Stomach (tissue), 19 donors: Measurements from ENCODE around the gene TCP11L2. TPM values are rescaled to one million over a fixed set of nuclear protein-coding genes. Genes with fewer than 3 reads are reported as not detected.

Experiments used
- DNase-seq, 2 donors: peaks; one replicate each; pipeline versions ENCODE4 v3.0.0 to v3.0.0-alpha.2; 2013 to 2019
- H3K27ac ChIP-seq, 5 donors: fragments of 200-600 bp in 4 of 5; sonication (generic) in 4 of 5; one replicate each; pipeline ENCODE4 v1.5.1; 2013 to 2019; ENCODE audit warnings: mild to moderate bottlenecking in 1 of 5, moderate library complexity in 1 of 5
- H3K27me3 ChIP-seq, 3 donors: fragments of 200-600 bp; sonication (generic); one replicate each; pipeline ENCODE4 v1.5.1; 2017 to 2019; ENCODE audit warnings: mixed run types in 1 of 3
- H3K36me3 ChIP-seq, 4 donors: fragments of 200-600 bp; sonication (generic); 1 replicate in 3 of 4; 2 replicates in 1 of 4; pipeline ENCODE4 v1.5.1; 2016 to 2019
- H3K4me1 ChIP-seq, 4 donors: fragments of 200-600 bp; sonication (generic); one replicate each; pipeline ENCODE4 v1.5.1; 2016 to 2019
- H3K4me3 ChIP-seq, 4 donors: fragments of 200-600 bp; sonication (generic) in 3 of 4; one replicate each; pipeline ENCODE4 v1.5.1; 2016 to 2019; ENCODE audit warnings: mild to moderate bottlenecking in 1 of 4
- H3K9me3 ChIP-seq, 4 donors: fragments of 200-600 bp; sonication (generic); one replicate each; pipeline ENCODE4 v1.5.1; 2016 to 2019
- EP300 ChIP-seq: sonication (generic); formaldehyde crosslinking; IDR thresholded peaks from one replicate; pipeline ENCODE4 v1.6.1; 2017; ENCODE audit warnings: antibody characterized with exemption
- POLR2A ChIP-seq, 4 donors: fragments of 450-650 bp; IDR thresholded peaks; one replicate each; pipeline ENCODE4 v1.6.1; 2016; ENCODE audit warnings: antibody characterized with exemption in 4 of 4, control low read depth in 2 of 4, mild to moderate bottlenecking in 1 of 4, moderate library complexity in 1 of 4
- POLR2AphosphoS5 ChIP-seq, 3 donors: sonication (generic); formaldehyde crosslinking; IDR thresholded peaks; one replicate each; pipeline ENCODE4 v1.6.1; 2016; ENCODE audit warnings: antibody characterized with exemption in 3 of 3
- WGBS, 5 donors: extraction: QIAGEN DNeasy Blood & Tissue Kit in 3 of 5; methylation state at CpG; one replicate each; pipeline versions ENCODE4 v1.1.5 to v1.1.7; 2013 to 2018; 5-methylcytosine and 5-hydroxymethylcytosine counted together
- intact Hi-C: fragments of 100-400 bp; cut with DNase I; formaldehyde crosslinking; loops from one replicate; pipeline ENCODE4 v1.15.1; 2023; ENCODE audit warnings: low total_unique reads
- long read RNA-seq, 10 donors: transcript quantifications; one replicate each; lab custom pipeline, GENCODE V29; 2026
- polyA plus RNA-seq, 3 donors: library from polyadenylated mRNA; stranded (reverse); fragments of 200-250 nt; gene quantifications; one replicate each; pipeline ENCODE4 v1.2.3, GENCODE V29; 2013
- total RNA-seq, 5 donors: library from RNA; depleted of rRNA; stranded (reverse); fragments of >200 nt; gene quantifications; one replicate each; pipeline versions ENCODE4 v1.1.0 to v1.2.3, GENCODE V29; 2014 to 2016
- TF ChIP-seq, protein P1 (sequence below), 7 experiments: fragments of 450-650 bp in 4 of 7; fragments of 200-600 bp in 3 of 7; sonication (generic) in 3 of 7; IDR thresholded peaks; one replicate each; pipeline ENCODE4 v1.5.1; 2016 to 2019; ENCODE audit warnings: antibody characterized with exemption in 7 of 7, control low read depth in 2 of 7, mild to moderate bottlenecking in 1 of 7
- donor health status: healthy with polysubstance abuse.
- donor health status: Bipolar disorder and iron deficiency.
- donor health status: healthy.

The TCP11L2 gene
- total RNA-seq: 10 to 100 TPM in 4 of 5 donors, under 1 TPM in 1; 0.29 to 57.5 (median 32.1) TPM
- 1 to 10 TPM; 2.3 to 7.5 (median 5.0) TPM for polyA plus RNA-seq
- long read RNA-seq, donor 1, partial matches to known transcripts: 0 of 1 reads
- long read RNA-seq, donor 1, other reads (novel, unspliced or antisense): 0 of 1 reads
- long read RNA-seq, donor 2, partial matches to known transcripts: 0 of 4 reads
- long read RNA-seq, donor 2, other reads (novel, unspliced or antisense): 0 of 4 reads
- long read RNA-seq, donor 3: 0 reads
- long read RNA-seq, donor 4: 0 reads
- long read RNA-seq, donor 5, partial matches to known transcripts: 0 of 1 reads
- long read RNA-seq, donor 5, other reads (novel, unspliced or antisense): 0 of 1 reads
- long read RNA-seq, donor 6, partial matches to known transcripts: 0 of 3 reads
- long read RNA-seq, donor 6, other reads (novel, unspliced or antisense): 0 of 3 reads
- long read RNA-seq, donor 7, partial matches to known transcripts: 0 of 2 reads
- long read RNA-seq, donor 7, other reads (novel, unspliced or antisense): 0 of 2 reads
- long read RNA-seq, donor 8, partial matches to known transcripts: 0 of 1 reads
- long read RNA-seq, donor 8, other reads (novel, unspliced or antisense): 0 of 1 reads
- long read RNA-seq, donor 9: 0 reads
- long read RNA-seq, donor 10: 0 reads

DNA sequence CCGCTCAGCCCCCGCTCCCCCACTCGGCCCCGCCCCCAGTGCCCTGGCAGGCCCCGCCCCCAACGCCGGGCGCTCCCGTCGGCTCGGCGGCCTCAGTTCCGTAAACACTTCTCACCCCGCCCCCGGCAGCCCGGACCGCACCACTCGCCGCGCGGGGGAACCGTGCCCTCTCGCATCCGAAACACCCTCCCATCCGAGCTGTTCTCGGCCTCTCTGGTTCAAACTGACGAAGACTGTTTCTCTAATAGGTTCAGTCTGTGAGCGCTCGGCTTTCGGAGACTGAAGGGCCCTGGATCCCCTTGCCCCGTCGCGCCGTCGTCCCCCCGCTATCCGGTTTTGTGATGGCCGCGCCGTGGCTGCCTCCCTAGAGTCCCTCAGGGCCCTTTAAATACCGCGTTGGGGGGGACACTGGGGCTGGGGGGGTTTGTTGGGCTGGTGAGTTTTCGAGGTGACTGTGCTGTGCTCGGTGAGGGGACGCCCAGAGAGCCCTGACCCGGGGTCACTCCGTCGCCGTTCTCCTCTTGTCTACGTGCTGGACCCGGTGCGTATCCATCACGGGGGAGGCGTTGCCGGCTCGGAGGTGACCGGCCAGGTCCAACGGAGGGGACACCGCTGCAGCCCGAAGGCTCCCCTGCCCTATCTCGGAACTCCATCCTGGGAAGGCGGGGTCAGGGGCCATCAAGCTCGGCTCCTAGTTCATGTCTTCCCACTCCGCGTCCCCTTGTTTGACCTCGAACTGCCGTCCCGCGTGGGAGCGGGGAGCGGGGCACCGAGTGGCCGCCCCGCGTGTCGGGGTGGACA lies at the start of gene TCP11L2:
Gene TCP11L2, plus strand, starts transcription at position 333 of the 801 bp plus-strand sequence. CDS start 8,343 bp downstream, outside the sequence.
- WGBS, 5 donors: 0 to 1% (median 0%) methylated on average over 34 to 76 of the region's 76 CpGs
- DNase-seq: peak; percentile 91 to 95
- H3K9me3 ChIP-seq: no peaks in the 10 kb centered on the region
- H3K4me1 ChIP-seq: peaks cover 36 to 71% (median 65%) of the 10 kb centered on the region in 4 donors
- peak within 1 kb of the TSS; percentile 86 to 98 (median 90) for H3K4me3 ChIP-seq
- no peaks in the 10 kb centered on the region for H3K27me3 ChIP-seq
- TF ChIP-seq POLR2A (IDR thresholded peaks at IDR 0.05): no peak
- TF ChIP-seq POLR2AphosphoS5 (IDR thresholded peaks at IDR 0.05): peak in 2 of 3 donors; percentile 7 to 15
- TF ChIP-seq, protein P1, sequence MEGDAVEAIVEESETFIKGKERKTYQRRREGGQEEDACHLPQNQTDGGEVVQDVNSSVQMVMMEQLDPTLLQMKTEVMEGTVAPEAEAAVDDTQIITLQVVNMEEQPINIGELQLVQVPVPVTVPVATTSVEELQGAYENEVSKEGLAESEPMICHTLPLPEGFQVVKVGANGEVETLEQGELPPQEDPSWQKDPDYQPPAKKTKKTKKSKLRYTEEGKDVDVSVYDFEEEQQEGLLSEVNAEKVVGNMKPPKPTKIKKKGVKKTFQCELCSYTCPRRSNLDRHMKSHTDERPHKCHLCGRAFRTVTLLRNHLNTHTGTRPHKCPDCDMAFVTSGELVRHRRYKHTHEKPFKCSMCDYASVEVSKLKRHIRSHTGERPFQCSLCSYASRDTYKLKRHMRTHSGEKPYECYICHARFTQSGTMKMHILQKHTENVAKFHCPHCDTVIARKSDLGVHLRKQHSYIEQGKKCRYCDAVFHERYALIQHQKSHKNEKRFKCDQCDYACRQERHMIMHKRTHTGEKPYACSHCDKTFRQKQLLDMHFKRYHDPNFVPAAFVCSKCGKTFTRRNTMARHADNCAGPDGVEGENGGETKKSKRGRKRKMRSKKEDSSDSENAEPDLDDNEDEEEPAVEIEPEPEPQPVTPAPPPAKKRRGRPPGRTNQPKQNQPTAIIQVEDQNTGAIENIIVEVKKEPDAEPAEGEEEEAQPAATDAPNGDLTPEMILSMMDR (IDR thresholded peaks at IDR 0.05): no peak
- no peak for TF ChIP-seq EP300
- peak within 1 kb of the TSS; percentile 89 to 99 (median 96) for H3K27ac ChIP-seq
- intact Hi-C loops: no loop called here
- H3K36me3 ChIP-seq: peaks cover 0 to 4% (median 0%) of the 10 kb centered on the region in 4 donors

DNA sequence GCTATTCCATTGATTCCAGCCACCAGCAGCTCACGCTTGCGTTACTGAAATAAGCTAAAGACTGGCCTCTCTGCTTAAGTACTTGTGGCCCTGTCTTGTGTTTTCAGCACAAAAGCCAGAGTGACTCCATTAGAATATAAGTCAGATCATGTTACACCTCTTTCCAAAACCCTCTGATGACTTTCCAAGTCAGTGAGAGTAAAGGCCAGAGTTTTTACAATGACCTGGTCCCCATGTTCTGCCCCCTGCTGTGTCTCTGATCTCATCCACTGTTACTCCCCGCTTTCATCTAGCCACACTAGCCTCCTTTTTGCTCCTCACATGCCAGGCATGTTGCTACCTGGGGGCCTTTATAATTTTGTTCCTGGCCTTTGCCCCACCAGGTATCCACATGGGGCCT lies 47.8 kb upstream of the TCP11L2 start:
- TF ChIP-seq, protein P1 (IDR thresholded peaks at IDR 0.05): no peak
- TF ChIP-seq EP300: no peak
- TF ChIP-seq POLR2AphosphoS5 (IDR thresholded peaks at IDR 0.05): no peak
- no peak for TF ChIP-seq POLR2A (IDR thresholded peaks at IDR 0.05)
- intact Hi-C loops: no loop called here
- H3K9me3 ChIP-seq: no peaks in the 10 kb centered on the region
- no peak for DNase-seq
- H3K4me3 ChIP-seq: no peak overlapping the region
- no peaks in the 10 kb centered on the region for H3K27me3 ChIP-seq
- no peaks in the 10 kb centered on the region for H3K36me3 ChIP-seq
- WGBS, 5 donors: 93 to 99% (median 96%) methylated on average over 3 of the region's 3 CpGs
- no peak overlapping the region for H3K27ac ChIP-seq
- peaks cover 0 to 6% (median under 1%) of the 10 kb centered on the region in 4 donors for H3K4me1 ChIP-seq

DNA sequence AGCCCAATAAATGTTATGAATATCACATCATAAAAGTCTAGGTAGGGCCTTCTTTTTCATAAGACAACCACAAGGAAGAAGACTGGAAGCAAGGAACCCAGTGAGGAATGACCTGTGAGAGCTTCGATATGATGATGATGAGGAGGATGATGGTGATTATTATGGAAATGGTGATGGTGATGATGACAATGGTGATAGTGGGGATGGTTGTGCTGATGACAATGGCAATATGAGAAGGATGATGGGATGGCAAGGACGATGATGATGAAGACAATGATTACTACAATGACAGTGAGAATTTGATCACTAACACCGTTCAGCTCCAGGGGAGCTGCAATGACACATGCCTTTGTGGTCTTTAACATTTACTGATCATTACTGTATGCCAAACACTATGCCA lies 47.0 kb upstream of the TCP11L2 start:
- H3K4me3 ChIP-seq: no peak overlapping the region

More for the DNA sequence above, 47.0 kb upstream of the TCP11L2 start:
- TF ChIP-seq, protein P1 (IDR thresholded peaks at IDR 0.05): no peak
- TF ChIP-seq EP300 (no peak), POLR2A (IDR thresholded peaks at IDR 0.05) (no peak), POLR2AphosphoS5 (IDR thresholded peaks at IDR 0.05) (no peak)
- intact Hi-C loops: no loop called here
- H3K9me3 ChIP-seq: no peaks in the 10 kb centered on the region
- H3K27me3 ChIP-seq: no peaks in the 10 kb centered on the region
- H3K36me3 ChIP-seq: no peaks in the 10 kb centered on the region
- no peak overlapping the region for H3K27ac ChIP-seq
- 88 to 95% (median 90%) methylated on average over 3 of the region's 3 CpGs for WGBS, 5 donors
- DNase-seq: no peak
- no peaks in the 10 kb centered on the region for H3K4me1 ChIP-seq
